ENCODE data around the gene PRSS33.

The PRSS33 gene

DNA sequence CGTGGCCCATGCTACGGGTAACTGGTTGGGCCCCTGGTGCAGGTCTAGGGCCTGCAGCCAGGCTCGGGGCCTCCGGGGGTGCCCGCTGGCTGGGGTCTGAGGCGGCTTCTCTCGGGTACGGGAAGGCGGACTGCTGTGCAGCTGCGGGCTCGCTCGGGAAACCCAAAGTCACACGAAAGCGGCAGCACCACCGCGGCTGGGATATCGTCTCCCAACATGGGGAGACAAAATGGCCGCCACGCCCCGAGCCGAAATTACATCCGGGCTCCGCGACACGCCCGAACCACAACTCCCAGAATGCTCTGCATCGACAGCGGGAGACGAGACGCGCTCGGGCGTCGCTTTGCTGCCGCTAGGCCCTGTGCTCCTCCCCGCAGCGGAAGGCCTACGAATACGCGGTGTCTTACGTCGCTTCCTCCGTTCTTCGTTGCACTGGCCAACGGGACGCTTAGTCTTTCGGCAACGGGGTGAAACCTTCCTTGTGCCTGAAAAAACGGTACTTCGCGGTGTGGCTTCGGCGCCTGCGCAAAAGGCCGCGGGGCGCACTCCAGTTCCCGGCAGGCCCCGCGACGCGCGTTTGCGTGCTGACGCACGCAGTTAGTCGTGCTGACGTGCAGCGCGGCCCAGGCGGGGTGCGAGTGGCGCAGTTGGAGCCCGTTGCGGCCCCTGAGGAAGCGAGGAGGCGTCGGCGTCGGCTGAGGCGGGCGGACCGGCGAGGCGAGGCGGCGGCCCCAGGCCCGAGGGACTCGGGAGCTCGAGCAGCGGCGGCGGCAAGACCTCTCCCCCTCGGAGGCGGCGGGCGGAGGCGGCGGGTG, 35.1 kb downstream of the PRSS33 start, which contains the start of gene SRRM2:
SRRM2 (plus strand) TSS at position 604 of the 815 bp plus-strand sequence. CDS start 3,727 bp downstream, outside the sequence.
- TF ChIP-seq, protein P1, sequence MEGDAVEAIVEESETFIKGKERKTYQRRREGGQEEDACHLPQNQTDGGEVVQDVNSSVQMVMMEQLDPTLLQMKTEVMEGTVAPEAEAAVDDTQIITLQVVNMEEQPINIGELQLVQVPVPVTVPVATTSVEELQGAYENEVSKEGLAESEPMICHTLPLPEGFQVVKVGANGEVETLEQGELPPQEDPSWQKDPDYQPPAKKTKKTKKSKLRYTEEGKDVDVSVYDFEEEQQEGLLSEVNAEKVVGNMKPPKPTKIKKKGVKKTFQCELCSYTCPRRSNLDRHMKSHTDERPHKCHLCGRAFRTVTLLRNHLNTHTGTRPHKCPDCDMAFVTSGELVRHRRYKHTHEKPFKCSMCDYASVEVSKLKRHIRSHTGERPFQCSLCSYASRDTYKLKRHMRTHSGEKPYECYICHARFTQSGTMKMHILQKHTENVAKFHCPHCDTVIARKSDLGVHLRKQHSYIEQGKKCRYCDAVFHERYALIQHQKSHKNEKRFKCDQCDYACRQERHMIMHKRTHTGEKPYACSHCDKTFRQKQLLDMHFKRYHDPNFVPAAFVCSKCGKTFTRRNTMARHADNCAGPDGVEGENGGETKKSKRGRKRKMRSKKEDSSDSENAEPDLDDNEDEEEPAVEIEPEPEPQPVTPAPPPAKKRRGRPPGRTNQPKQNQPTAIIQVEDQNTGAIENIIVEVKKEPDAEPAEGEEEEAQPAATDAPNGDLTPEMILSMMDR (IDR thresholded peaks at IDR 0.05; ENCODE audit: borderline replicate concordance, insufficient read depth, low read depth, low read length): no peak
- peak within 1 kb of the TSS; percentile 71 for H3K4me3 ChIP-seq (ENCODE audit: low read depth, low read length)

DNA sequence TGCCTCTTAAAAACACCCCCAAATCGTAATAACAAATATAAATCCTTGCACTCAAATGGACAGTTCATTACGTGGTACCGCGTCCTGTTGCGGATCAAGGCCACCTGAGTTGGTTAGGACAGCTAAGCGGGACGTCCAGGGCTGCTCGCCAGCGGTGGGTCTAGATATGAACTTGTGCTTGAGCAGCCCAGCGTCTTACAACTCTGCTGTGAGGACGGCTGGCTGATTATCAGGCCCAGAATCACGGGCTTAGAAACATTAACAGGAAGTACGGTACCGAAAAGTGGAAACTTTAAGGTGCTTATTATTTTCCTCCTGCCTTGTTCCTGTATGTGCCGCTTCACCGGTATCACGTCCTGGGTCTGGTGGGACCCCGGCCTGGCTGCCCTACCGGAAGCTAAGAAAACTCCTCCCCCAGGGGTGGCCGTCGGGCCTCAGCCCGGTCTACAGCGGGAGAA, 35.8 kb downstream of the PRSS33 start:
- TF ChIP-seq, protein P1 (IDR thresholded peaks at IDR 0.05; ENCODE audit: borderline replicate concordance, insufficient read depth, low read depth, low read length): no peak
- peak overlapping the region; percentile 71 for H3K4me3 ChIP-seq (ENCODE audit: low read depth, low read length)

DNA sequence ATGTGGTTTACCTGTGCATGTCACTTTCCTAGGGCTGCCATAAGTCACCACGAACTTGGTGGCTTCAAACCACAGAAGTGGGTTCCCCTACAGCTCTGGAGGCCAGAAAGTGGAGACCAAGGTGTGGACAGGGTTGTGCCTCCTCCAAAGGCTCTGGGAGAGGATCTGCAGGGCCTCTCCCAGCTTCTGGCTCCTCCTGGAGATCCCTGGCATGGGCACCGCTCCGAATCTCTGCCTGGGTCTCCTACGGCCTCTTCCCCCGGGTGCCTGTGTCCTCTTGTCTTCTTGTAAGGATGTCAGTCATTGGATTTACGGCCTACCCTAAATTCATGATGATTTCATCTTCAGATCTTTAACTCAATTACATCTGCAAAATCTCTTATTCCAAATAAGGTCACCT, 37.4 kb downstream of the PRSS33 start:
- no peak overlapping the region for H3K4me3 ChIP-seq (ENCODE audit: low read depth, low read length)
- TF ChIP-seq, protein P1 (IDR thresholded peaks at IDR 0.05; ENCODE audit: borderline replicate concordance, insufficient read depth, low read depth, low read length): no peak

DNA sequence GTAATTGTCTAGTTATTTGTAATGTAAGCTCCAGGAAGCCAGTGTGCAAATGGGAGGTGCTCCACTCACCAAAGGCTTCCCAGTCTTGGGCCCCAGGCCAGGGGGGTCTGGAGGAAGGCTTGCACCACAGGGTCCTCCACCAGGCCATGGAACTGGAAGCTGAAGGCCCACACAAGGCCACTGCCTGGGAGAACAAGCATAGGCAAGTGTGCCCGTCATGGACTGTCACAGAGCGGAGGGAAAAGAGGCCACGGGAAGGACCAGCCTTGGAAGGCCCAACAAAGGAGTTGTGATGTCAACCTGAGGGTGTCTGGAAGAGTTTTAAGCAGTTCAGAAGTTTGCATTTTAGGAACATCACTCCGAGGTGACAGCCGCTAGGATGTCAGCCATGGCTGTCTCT, 37.9 kb downstream of the PRSS33 start:
- TF ChIP-seq, protein P1 (IDR thresholded peaks at IDR 0.05; ENCODE audit: borderline replicate concordance, insufficient read depth, low read depth, low read length): no peak
- H3K4me3 ChIP-seq (ENCODE audit: low read depth, low read length): no peak overlapping the region

DNA sequence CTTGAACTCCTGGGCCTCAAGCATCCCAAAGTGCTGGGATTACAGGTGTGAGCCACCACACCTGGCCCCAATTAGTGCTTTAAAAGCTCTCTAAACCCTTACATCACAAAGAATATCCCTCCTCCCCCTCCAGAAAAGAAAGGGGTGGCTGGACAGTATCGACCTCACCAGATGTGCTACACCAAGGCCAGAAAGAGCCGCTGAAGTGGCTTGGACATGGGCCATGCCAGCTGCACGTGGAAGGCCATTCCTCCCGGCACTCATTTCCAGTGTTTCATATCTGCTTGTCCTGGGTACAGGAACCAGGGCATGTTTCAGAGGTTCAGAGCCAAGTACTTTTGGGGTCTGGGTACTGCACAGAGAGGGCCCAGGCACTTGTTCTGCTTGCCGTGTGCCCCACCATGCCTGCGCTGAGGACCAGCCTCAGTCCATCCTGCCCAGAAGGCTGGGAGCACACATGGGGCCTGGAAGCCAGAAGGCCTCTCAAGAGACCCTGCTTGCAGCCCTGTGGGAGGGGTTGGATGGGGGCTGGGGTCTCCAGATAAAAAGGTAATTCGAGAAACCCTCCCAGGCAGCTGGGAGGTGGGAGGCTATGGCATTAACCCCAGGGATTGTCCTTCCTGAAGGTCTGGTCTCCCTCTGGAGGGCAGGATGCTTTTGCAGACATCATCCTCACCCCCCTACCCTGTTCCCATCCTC, 38.5 kb downstream of the PRSS33 start:
- TF ChIP-seq, protein P1 (IDR thresholded peaks at IDR 0.05; ENCODE audit: borderline replicate concordance, insufficient read depth, low read depth, low read length): no peak

DNA sequence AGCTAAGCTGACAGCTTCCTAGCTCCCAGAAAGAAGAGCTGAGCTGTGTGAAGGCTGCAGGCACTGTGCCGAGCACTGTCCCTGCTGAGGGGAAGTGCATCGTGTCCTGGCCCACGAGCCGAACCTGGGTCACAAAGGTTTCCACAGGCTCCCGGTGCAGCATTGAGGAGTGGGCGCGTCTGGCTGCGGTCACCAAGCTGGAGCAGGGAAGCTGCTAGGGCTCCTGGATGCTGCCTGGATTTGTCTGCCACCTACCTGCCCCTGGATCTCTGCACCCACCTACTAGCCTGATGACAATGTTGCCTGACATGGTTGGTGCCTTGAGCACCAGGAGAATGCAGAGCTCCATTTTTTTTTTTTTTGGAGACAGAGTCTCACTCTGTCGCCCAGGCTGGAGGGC, 41.4 kb downstream of the PRSS33 start:
- TF ChIP-seq, protein P1 (IDR thresholded peaks at IDR 0.05; ENCODE audit: borderline replicate concordance, insufficient read depth, low read depth, low read length): no peak
- H3K4me3 ChIP-seq (ENCODE audit: low read depth, low read length): no peak overlapping the region

More for the DNA sequence above, 38.5 kb downstream of the PRSS33 start:
- no peak overlapping the region for H3K4me3 ChIP-seq (ENCODE audit: low read depth, low read length)

Data from GM12875 (cell line).